Tibial nerve (tissue), 4 donors: ENCODE results near the gene IGHMBP2.

Experiments used
- EP300 ChIP-seq, 2 donors: sonication (generic); formaldehyde crosslinking; IDR thresholded peaks; one replicate each; pipeline ENCODE4 v1.6.1; 2017; ENCODE audit warnings: antibody characterized with exemption in 2 of 2, mild to moderate bottlenecking in 1 of 2
- TF ChIP-seq, protein P1 (sequence below), 5 experiments: fragments of 200-600 bp in 3 of 5; fragments of 450-650 bp in 2 of 5; sonication (generic) in 3 of 5; IDR thresholded peaks; one replicate each; pipeline ENCODE4 v1.5.1; 2016 to 2019; ENCODE audit warnings: antibody characterized with exemption in 5 of 5, mild to moderate bottlenecking in 3 of 5, moderate library complexity in 2 of 5

DNA sequence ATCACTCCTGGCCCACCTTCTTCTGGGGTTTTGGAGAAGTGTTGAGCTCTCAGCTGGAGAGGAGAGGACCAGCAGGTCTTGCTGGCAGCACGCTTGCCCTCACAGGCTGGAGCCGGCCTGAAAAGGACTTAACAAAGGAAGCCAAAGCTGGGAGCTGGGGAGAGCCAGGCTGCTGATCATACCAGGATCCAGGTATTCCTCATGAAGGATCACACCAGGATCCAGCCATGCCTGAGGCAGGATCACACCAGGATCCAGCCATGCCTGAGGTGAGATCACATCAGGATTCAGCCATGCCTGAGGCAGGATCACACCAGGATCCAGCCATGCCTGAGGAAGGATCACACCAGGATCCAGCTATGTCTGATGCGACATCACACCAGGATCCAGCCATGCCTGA, 60.1 kb downstream of the IGHMBP2 start:
- TF ChIP-seq, protein P1, sequence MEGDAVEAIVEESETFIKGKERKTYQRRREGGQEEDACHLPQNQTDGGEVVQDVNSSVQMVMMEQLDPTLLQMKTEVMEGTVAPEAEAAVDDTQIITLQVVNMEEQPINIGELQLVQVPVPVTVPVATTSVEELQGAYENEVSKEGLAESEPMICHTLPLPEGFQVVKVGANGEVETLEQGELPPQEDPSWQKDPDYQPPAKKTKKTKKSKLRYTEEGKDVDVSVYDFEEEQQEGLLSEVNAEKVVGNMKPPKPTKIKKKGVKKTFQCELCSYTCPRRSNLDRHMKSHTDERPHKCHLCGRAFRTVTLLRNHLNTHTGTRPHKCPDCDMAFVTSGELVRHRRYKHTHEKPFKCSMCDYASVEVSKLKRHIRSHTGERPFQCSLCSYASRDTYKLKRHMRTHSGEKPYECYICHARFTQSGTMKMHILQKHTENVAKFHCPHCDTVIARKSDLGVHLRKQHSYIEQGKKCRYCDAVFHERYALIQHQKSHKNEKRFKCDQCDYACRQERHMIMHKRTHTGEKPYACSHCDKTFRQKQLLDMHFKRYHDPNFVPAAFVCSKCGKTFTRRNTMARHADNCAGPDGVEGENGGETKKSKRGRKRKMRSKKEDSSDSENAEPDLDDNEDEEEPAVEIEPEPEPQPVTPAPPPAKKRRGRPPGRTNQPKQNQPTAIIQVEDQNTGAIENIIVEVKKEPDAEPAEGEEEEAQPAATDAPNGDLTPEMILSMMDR (IDR thresholded peaks at IDR 0.05), result no peak
- no peak for TF ChIP-seq EP300 (IDR thresholded peaks at IDR 0.05)
